Fibroblast of skin of left biceps (primary cell): ENCODE measurements around the gene COL12A1.

Experiments used
- DNase-seq, 2 experiments: peaks; one replicate each; pipeline ENCODE4 v3.0.0-alpha.2; 2013; ENCODE audit warnings: low read depth in 2 of 2

Gene COL12A1

GRCh38 chr6:75101896-75102295 is 104.0 kb downstream of the COL12A1 start:
- DNase-seq: peak in 1 of 2 experiments; percentile 51

- peak; percentile 91 to 92 for DNase-seq
These were observed 107.1 kb downstream of the COL12A1 start for GRCh38 chr6:75098709-75099108.

- DNase-seq: no peak
These were observed 108.9 kb downstream of the COL12A1 start for GRCh38 chr6:75096966-75097365.

- DNase-seq: peak; percentile 84 to 87
These were observed 111.1 kb downstream of the COL12A1 start for GRCh38 chr6:75094614-75095200.

- no peak for DNase-seq
These were observed 114.2 kb downstream of the COL12A1 start for GRCh38 chr6:75091467-75092190.

- DNase-seq: no peak
These were observed 115.3 kb downstream of the COL12A1 start for GRCh38 chr6:75090576-75090975.

- no peak for DNase-seq
These were observed 115.9 kb downstream of the COL12A1 start for GRCh38 chr6:75089921-75090320.

GRCh38 chr6:75089151-75089897 is 116.5 kb downstream of the COL12A1 start:
- no peak for DNase-seq

GRCh38 chr6:75085931-75086635 is 119.8 kb downstream of the COL12A1 start:
- no peak for DNase-seq

- DNase-seq: no peak
These were observed 120.9 kb downstream of the COL12A1 start for GRCh38 chr6:75084872-75085381.

- no peak for DNase-seq
These were observed 121.8 kb downstream of the COL12A1 start for GRCh38 chr6:75084018-75084417.

- DNase-seq: no peak
These were observed 123.9 kb downstream of the COL12A1 start for GRCh38 chr6:75081921-75082320.

- DNase-seq: no peak
These were observed 124.8 kb downstream of the COL12A1 start for GRCh38 chr6:75081047-75081446.

GRCh38 chr6:75079589-75079988 is 126.3 kb downstream of the COL12A1 start:
- no peak for DNase-seq

GRCh38 chr6:75077701-75078100 is 128.2 kb downstream of the COL12A1 start:
- peak in 1 of 2 experiments; percentile 41 for DNase-seq

- DNase-seq: no peak
These were observed 129.8 kb downstream of the COL12A1 start for GRCh38 chr6:75076009-75076408.

- no peak for DNase-seq
These were observed 135.6 kb downstream of the COL12A1 start for GRCh38 chr6:75070244-75070643.

GRCh38 chr6:75065523-75065922 is 140.3 kb downstream of the COL12A1 start:
- DNase-seq: peak; percentile 45 to 48

GRCh38 chr6:75052491-75052890 is 153.4 kb downstream of the COL12A1 start:
- DNase-seq: peak; percentile 57 to 60

- DNase-seq: no peak
These were observed 156.5 kb downstream of the COL12A1 start for GRCh38 chr6:75049308-75049707.

- no peak for DNase-seq
These were observed 161.0 kb downstream of the COL12A1 start for GRCh38 chr6:75044846-75045245.

GRCh38 chr6:75041381-75041780 is 164.5 kb downstream of the COL12A1 start:
- DNase-seq: no peak
